Transverse colon (tissue), 4 donors: ENCODE data around the gene RUNX3. TPM values are rescaled to one million over a fixed set of nuclear protein-coding genes. Genes with fewer than 3 reads are reported as not detected.

Experiments
- DNase-seq: peaks from one replicate; pipeline ENCODE4 v3.0.0-alpha.2; 2019
- H3K27ac ChIP-seq, 4 donors: fragments of 200-600 bp; sonication (generic); 2 replicates each; pipeline ENCODE4 v1.5.1; 2016 to 2018; ENCODE audit warnings: inconsistent platforms in 4 of 4
- H3K27me3 ChIP-seq: fragments of 200-600 bp; sonication (generic); 2 replicates; pipeline ENCODE4 v1.5.1; 2017; ENCODE audit warnings: inconsistent platforms
- H3K36me3 ChIP-seq, 4 donors: fragments of 200-600 bp; sonication (generic); 2 replicates each; pipeline ENCODE4 v1.5.1; 2017 to 2019; ENCODE audit warnings: inconsistent platforms in 4 of 4
- H3K4me1 ChIP-seq, 4 donors: fragments of 200-600 bp; sonication (generic); 2 replicates each; pipeline ENCODE4 v1.5.1; 2017 to 2020; ENCODE audit warnings: inconsistent platforms in 4 of 4
- H3K4me3 ChIP-seq, 4 donors: fragments of 200-600 bp; sonication (generic); 1 replicate in 1 of 4; 2 replicates in 3 of 4; pipeline versions ENCODE4 v1.5.1 to v1.6.1; 2017 to 2019; ENCODE audit warnings: inconsistent platforms in 4 of 4
- H3K9me3 ChIP-seq, 2 donors: fragments of 200-600 bp; sonication (generic); 2 replicates each; pipeline ENCODE4 v1.5.1; 2017 to 2019; ENCODE audit warnings: inconsistent platforms in 2 of 2
- EP300 ChIP-seq: sonication (generic); formaldehyde crosslinking; IDR thresholded peaks from one replicate; pipeline ENCODE4 v1.6.1; 2017; ENCODE audit warnings: antibody characterized with exemption, low read depth
- POLR2A ChIP-seq: fragments of 450-650 bp; IDR thresholded peaks from one replicate; pipeline ENCODE4 v1.6.1; 2016; ENCODE audit warnings: antibody characterized with exemption, mild to moderate bottlenecking, moderate library complexity
- POLR2AphosphoS5 ChIP-seq, 3 donors: sonication (generic); formaldehyde crosslinking; IDR thresholded peaks; one replicate each; pipeline ENCODE4 v1.6.1; 2016; ENCODE audit warnings: antibody characterized with exemption in 3 of 3
- WGBS, 2 donors: methylation state at CpG; one replicate each; pipeline ENCODE4 v1.1.5; 2018; ENCODE audit warnings: low coverage in 1 of 2; 5-methylcytosine and 5-hydroxymethylcytosine counted together
- in situ Hi-C, 4 donors: fragments of 200-750 bp; cut with MboI; loops; one replicate each; pipeline versions ENCODE4 v1.15.0 to v1.15.1; 2017; ENCODE audit warnings: low sequenced_read_pairs in 3 of 4, low pct_ligation_motif_present in 1 of 4, low pct_unique_long_range_greater_than_20kb in 1 of 4
- intact Hi-C: fragments of 100-400 bp; cut with DNase I; formaldehyde crosslinking; loops from one replicate; pipeline ENCODE4 v1.15.1; 2023; ENCODE audit warnings: low total_unique reads
- total RNA-seq, 4 donors: library from RNA; depleted of rRNA; stranded (reverse); fragments of >200 nt; gene quantifications; one replicate each; pipeline ENCODE4 v1.1.0, GENCODE V29; 2016
- TF ChIP-seq, protein P1 (sequence below), 5 experiments: fragments of 200-600 bp in 3 of 5; fragments of 450-650 bp in 2 of 5; sonication (generic) in 3 of 5; IDR thresholded peaks; 1 replicate in 2 of 5; 2 replicates in 3 of 5; pipeline ENCODE4 v1.5.1; 2016 to 2017; ENCODE audit warnings: antibody characterized with exemption in 5 of 5, inconsistent platforms in 3 of 5, mild to moderate bottlenecking in 2 of 5, moderate library complexity in 1 of 5

RUNX3 gene
- total RNA-seq, 4 donors from 2014 or later, result 1.5 to 4.8 (median 3.4) TPM

DNA sequence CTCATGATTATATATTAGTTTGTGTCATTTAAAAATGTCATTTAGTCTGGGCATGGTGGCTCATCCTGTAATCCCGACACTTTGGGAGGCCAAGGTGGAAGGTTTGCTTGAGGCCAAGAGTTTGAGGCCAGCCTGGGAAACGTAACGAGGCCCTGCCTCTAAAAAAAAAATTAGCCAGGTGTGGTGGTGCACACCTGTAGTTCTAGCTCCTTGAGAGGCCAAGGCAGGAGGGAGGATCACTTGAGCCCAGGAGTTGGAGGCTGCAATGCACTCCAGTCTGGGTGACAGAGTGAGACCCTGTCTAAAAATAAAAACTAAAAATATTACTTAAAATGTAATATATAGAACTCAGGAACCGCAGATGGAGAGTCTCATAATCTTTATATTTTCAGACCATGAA lies 34.6 kb downstream of the RUNX3 start:
- Histone ChIP-seq H3K27ac (no peak overlapping the region), H3K9me3 (peaks cover 0 to 4% of the 10 kb centered on the region in 2 donors), H3K36me3 (no peaks in the 10 kb centered on the region), H3K4me1 (peaks cover 0 to 51% (median 17%) of the 10 kb centered on the region in 4 donors), H3K27me3 (no peaks in the 10 kb centered on the region), H3K4me3 (no peak overlapping the region)
- in situ Hi-C loops (no loop called here), intact Hi-C loops (no loop called here)
- peak; percentile 2 for DNase-seq
- TF ChIP-seq EP300 (no peak), POLR2A (no peak), POLR2AphosphoS5 (IDR thresholded peaks at IDR 0.05) (no peak)
- TF ChIP-seq, protein P1, sequence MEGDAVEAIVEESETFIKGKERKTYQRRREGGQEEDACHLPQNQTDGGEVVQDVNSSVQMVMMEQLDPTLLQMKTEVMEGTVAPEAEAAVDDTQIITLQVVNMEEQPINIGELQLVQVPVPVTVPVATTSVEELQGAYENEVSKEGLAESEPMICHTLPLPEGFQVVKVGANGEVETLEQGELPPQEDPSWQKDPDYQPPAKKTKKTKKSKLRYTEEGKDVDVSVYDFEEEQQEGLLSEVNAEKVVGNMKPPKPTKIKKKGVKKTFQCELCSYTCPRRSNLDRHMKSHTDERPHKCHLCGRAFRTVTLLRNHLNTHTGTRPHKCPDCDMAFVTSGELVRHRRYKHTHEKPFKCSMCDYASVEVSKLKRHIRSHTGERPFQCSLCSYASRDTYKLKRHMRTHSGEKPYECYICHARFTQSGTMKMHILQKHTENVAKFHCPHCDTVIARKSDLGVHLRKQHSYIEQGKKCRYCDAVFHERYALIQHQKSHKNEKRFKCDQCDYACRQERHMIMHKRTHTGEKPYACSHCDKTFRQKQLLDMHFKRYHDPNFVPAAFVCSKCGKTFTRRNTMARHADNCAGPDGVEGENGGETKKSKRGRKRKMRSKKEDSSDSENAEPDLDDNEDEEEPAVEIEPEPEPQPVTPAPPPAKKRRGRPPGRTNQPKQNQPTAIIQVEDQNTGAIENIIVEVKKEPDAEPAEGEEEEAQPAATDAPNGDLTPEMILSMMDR (IDR thresholded peaks at IDR 0.05), result no peak
- WGBS, 2 donors, result 81 to 86% methylated on average over 4 of the region's 4 CpGs

DNA sequence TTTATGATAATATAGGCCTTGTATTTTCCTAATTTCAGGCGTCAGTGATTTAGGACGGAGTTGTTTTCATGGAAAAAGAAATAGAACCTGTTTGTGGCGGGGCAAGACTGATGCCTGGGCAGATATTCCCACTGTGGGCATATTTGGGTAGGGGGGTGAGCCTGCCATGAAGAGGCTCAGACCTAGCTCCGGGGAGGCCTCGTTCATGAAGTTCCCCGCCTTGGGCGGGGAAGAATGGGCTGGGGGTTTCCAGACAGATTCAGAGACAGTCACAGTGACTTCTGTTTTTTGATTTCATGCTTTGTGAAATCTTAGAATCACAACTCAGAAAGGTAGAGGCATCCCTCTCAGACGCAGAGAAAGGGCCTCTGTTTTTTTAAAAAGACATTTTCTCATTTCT lies 36.1 kb downstream of the RUNX3 start:
- intact Hi-C loops (loop anchor here (5.0 kb wide), 1 partner anchor 1308 kb away; no protein-coding TSS in a partner anchor), in situ Hi-C loops (no loop called here)
- Histone ChIP-seq H3K4me3 (no peak overlapping the region), H3K9me3 (peaks cover 0 to 4% of the 10 kb centered on the region in 2 donors), H3K27me3 (no peaks in the 10 kb centered on the region), H3K4me1 (peaks cover 0 to 54% (median 17%) of the 10 kb centered on the region in 4 donors), H3K36me3 (no peaks in the 10 kb centered on the region), H3K27ac (peak overlapping the region; percentile 38 to 82 (median 74))
- DNase-seq, result no peak
- no peak for TF ChIP-seq EP300
- 64 to 80% methylated on average over 5 to 8 of the region's 8 CpGs for WGBS, 2 donors

DNA sequence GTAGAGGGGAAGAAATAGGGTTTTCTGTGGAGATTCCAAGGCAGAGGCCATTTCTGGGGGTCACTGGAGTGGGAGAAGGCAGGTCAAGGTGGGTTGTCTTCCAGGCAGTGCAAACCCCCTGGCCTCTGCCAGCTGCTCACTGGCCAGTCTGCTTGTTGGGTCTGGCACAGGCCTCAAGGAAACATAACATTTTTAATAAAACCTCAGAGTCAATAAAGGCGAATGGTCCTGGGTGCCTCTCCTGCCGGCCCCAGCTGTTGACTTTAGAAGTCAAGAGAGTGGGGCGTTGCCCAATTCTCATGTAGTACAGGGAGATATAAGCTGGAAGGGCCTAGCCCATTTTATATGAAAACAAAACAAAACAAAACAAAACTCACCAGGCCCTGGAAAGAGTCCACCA lies 36.6 kb downstream of the RUNX3 start:
- TF ChIP-seq POLR2AphosphoS5 (IDR thresholded peaks at IDR 0.05) (no peak), EP300 (no peak), POLR2A (no peak)
- TF ChIP-seq, protein P1 (IDR thresholded peaks at IDR 0.05), result no peak
- 32 to 41% methylated on average over 3 of the region's 3 CpGs for WGBS, 2 donors
- peak; percentile 78 for DNase-seq
- Histone ChIP-seq H3K27me3 (no peaks in the 10 kb centered on the region), H3K9me3 (peaks cover 0 to 4% of the 10 kb centered on the region in 2 donors), H3K36me3 (no peaks in the 10 kb centered on the region), H3K4me3 (no peak overlapping the region), H3K4me1 (peaks cover 0 to 54% (median 16%) of the 10 kb centered on the region in 4 donors), H3K27ac (peak overlapping the region; percentile 47 to 82 (median 74))
- in situ Hi-C loops, result no loop called here
- intact Hi-C loops, result loop anchor here (5.0 kb wide), 1 partner anchor 1309 kb away; no protein-coding TSS in a partner anchor

DNA sequence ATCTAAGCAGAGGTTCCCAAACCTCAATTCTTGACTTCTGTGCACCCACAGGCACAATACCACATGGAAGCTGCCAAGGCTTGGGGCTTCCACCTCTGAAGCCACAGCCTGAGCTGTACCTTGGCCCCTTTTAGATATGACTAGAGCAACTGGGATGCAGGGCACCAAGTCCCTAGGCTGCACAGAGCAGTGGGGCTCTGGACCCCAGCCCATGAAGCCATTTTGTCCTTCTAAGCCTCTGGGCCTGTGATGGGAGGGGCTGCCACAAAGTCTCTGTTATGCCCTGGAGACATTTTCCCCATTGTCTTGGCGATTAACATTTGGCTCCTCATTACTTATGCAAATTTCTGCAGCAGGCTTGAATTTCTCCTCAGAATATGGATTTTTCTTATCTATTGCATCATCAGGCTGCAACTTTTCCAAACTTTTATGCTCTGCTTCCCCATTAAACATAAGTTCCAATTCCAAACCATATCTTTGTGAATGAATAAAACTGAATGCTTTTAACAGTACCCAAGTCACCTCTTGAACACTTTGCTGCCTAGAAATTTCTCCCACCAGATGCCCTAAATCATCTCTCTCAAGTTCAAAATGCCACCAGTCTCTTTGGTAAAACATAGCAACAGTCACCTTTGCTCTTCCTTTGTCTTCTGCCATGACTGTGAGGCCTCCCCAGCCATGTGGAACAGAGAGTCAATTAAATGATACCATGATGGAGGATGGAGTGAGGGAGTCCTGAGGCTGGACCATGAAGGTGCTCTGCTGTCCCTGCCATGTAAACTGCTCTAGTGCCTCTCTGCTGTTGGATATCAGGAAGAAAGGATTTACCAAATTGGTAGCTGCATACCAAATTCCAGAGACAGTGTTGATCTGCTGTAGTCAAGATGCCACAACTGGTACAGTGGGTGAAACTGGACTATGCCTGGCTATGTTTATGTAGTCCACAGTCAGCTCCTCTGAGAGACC lies 37.6 kb downstream of the RUNX3 start:
- Histone ChIP-seq H3K4me3 (no peak overlapping the region), H3K27me3 (no peaks in the 10 kb centered on the region), H3K27ac (peak overlapping the region in 3 of 4 donors; percentile 72 to 82 (median 76)), H3K4me1 (peaks cover 0 to 49% (median 7%) of the 10 kb centered on the region in 4 donors), H3K36me3 (no peaks in the 10 kb centered on the region), H3K9me3 (peaks cover 0 to 4% of the 10 kb centered on the region in 2 donors)
- in situ Hi-C loops, result no loop called here
- TF ChIP-seq, protein P1 (IDR thresholded peaks at IDR 0.05), result no peak
- TF ChIP-seq EP300 (no peak), POLR2AphosphoS5 (IDR thresholded peaks at IDR 0.05) (no peak), POLR2A (no peak)
- peak; percentile 3 for DNase-seq
- 83 to 92% methylated on average over 1 of the region's 1 CpG for WGBS, 2 donors
- intact Hi-C loops, result loop anchor here (5.0 kb wide), 1 partner anchor 1310 kb away; no protein-coding TSS in a partner anchor
